PC-3 (cell line): Measurements from ENCODE around the gene CDH13.

ENCODE experiments used
- EZH2 ChIP-seq: fragments of 300-600 bp; sonication (generic); IDR thresholded peaks from one replicate; pipeline ENCODE4 v1.6.1; 2017; ENCODE audit warnings: antibody characterized with exemption, mild to moderate bottlenecking, low read length; ENCODE audit not compliant: unreplicated experiment
- EZH2phosphoT487 ChIP-seq: fragments of 300-600 bp; sonication (generic); IDR thresholded peaks from 2 replicates; pipeline ENCODE4 v1.6.1; 2018; ENCODE audit warnings: mild to moderate bottlenecking, antibody characterized with exemption, low read length, borderline replicate concordance
- TF ChIP-seq, protein P1 (sequence below): fragments of 300-600 bp; sonication (generic); conservative IDR thresholded peaks from 2 replicates; pipeline ENCODE4 v1.5.1; 2017; ENCODE audit warnings: antibody characterized with exemption, low read depth, mild to moderate bottlenecking, low read length

DNA sequence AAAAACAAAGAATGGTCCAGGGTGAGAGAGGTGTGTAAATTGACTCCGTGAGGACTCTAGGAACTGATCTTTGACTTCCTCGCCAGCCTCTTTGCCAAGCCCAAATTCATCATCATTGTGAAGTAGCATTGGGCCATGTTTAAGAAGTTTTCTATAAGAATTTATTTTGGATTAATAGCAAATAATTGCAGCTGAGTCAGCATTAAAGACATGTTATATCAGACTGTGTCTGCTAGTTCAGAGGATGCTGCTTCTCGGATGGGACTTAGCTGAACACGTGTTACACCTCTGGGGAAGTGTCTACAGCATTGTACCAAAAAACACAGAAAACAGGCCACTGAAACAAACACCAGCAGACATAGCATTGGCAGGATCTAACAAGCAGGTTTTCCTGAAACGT is 366.6 kb downstream of the CDH13 start:
- TF ChIP-seq, protein P1, sequence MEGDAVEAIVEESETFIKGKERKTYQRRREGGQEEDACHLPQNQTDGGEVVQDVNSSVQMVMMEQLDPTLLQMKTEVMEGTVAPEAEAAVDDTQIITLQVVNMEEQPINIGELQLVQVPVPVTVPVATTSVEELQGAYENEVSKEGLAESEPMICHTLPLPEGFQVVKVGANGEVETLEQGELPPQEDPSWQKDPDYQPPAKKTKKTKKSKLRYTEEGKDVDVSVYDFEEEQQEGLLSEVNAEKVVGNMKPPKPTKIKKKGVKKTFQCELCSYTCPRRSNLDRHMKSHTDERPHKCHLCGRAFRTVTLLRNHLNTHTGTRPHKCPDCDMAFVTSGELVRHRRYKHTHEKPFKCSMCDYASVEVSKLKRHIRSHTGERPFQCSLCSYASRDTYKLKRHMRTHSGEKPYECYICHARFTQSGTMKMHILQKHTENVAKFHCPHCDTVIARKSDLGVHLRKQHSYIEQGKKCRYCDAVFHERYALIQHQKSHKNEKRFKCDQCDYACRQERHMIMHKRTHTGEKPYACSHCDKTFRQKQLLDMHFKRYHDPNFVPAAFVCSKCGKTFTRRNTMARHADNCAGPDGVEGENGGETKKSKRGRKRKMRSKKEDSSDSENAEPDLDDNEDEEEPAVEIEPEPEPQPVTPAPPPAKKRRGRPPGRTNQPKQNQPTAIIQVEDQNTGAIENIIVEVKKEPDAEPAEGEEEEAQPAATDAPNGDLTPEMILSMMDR: no peak
- TF ChIP-seq EZH2phosphoT487: no peak
- no peak for TF ChIP-seq EZH2
